ENCODE data around the gene NCOA3.

The NCOA3 gene

GRCh38 chr20:47501482-47502270 is at the start of gene NCOA3:
Gene NCOA3, plus strand, starts transcription at chr20:47501887. Its CDS starts 120,361 bp downstream, at chr20:47622248.
- peak; percentile 91 for DNase-seq (ENCODE audit: low spot score)
- peak; percentile 3 for TF ChIP-seq CTCF (IDR thresholded peaks at IDR 0.05; ENCODE audit: extremely low read depth, missing control alignments)

- TF ChIP-seq CTCF (IDR thresholded peaks at IDR 0.05; ENCODE audit: extremely low read depth, missing control alignments): no peak
- DNase-seq (ENCODE audit: low spot score): no peak
Measured at GRCh38 chr20:47452736-47453161, 48.9 kb upstream of the NCOA3 start.

DNA sequence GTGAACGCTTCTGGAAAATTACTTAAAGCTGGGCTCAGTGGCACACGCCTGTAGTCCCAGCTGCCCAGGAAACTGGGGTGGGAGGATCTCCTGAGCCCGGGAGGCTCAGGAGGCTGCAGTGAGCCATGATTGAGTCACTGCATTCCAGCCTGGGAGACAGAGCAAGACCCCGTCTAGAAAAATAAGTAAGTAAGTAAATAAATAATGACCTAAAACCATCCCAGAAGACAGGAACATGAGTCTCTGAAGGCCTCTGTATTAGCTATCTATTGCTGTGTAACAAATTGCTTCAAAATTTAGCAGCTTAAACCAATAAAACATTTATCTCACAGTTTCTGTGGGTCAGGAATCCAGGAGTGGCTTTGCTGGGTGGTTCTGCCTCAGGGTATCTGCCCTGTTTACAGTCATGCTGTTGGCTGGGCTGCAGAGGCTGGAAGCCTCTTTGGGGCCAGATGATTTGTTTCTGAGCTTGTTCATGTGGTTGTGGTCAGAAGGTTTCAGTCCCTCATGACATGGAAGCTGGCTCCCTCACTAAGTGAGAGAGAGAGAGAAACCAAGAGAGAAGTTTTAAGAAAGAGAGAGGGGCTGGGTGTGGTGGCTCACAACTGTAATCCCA is 48.4 kb upstream of the NCOA3 start:
- DNase-seq (ENCODE audit: low spot score): peak; percentile 73
- TF ChIP-seq CTCF (IDR thresholded peaks at IDR 0.05; ENCODE audit: extremely low read depth, missing control alignments): no peak

DNA sequence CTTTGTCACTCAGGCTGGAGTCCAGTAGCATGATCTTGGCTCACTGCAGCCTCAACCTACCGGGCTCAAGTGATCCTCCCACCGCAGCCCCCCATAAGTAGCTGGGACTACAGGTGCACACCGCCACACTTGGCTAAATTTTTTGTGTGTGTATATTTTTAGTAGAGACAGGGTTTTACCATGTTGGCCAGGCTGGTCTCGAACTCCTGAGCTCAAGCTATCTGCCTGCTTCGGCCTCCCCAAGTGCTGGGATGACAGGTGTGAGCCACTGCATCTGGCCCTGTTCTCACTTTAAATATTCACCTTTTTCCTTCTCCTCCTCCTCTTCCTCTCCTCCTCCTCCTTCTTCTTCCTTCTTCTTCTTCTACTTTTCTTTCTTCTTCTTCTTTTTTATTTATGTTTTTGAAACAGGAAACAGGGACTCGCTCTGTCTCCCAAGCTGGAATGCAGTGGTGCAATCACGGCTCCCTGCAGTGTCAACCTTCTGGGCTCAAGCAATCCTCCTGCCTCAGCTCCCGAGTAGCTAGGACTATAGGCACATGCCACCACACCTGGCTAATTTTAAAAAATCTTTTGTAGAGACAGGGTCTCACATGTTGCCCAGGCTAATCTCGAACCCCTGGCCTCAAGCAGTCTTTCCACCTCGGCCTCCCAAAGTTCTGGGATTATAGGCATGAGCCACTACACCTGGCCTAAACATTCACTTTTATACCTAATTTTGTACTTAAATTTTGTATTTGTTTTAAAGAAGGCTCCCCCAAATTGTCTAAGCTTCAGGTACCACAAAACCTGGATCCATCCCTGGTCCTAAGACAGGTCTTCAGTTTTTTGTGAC is 47.2 kb upstream of the NCOA3 start:
- TF ChIP-seq CTCF (IDR thresholded peaks at IDR 0.05; ENCODE audit: extremely low read depth, missing control alignments): no peak
- DNase-seq (ENCODE audit: low spot score): no peak

- DNase-seq (ENCODE audit: low spot score): no peak
- TF ChIP-seq CTCF (IDR thresholded peaks at IDR 0.05; ENCODE audit: extremely low read depth, missing control alignments): no peak
Measured at GRCh38 chr20:47455133-47456040, 46.3 kb upstream of the NCOA3 start.

- DNase-seq (ENCODE audit: low spot score): no peak
- TF ChIP-seq CTCF (IDR thresholded peaks at IDR 0.05; ENCODE audit: extremely low read depth, missing control alignments): no peak
Measured at GRCh38 chr20:47456041-47456537, 45.6 kb upstream of the NCOA3 start.

Data from GM20000 (cell line).